K562 (cell line): ENCODE results near the gene ACACB. TPM values are rescaled to one million over a fixed set of nuclear protein-coding genes. Genes with fewer than 3 reads are reported as not detected.

Experiments used
- ARID1B ChIP-seq: fragments of 450-650 bp; IDR thresholded peaks from 2 replicates; pipeline ENCODE4 v1.6.1; 2016; ENCODE audit warnings: antibody characterized with exemption, mild to moderate bottlenecking, inconsistent platforms
- BMI1 ChIP-seq: fragments of 150-350 bp; IDR thresholded peaks from 2 replicates; pipeline ENCODE4 v1.6.1; 2014; ENCODE audit warnings: low read length
- HDAC6 ChIP-seq: IDR thresholded peaks from 2 replicates; pipeline ENCODE4 v1.6.1; 2012; ENCODE audit warnings: low read depth, mild to moderate bottlenecking, control low read depth, inconsistent platforms, low read length, moderate library complexity
- HEY1 ChIP-seq: fragments of 250-450 bp; sonication (Bioruptor Pico); IDR thresholded peaks from 2 replicates; pipeline ENCODE4 v1.5.0; 2020; ENCODE audit warnings: mild to moderate bottlenecking, moderate library complexity, borderline replicate concordance
- MCM2 ChIP-seq: fragments of 450-650 bp; IDR thresholded peaks from 2 replicates; pipeline ENCODE4 v1.6.1; 2017; ENCODE audit warnings: low read depth, mild to moderate bottlenecking
- NR2C2 ChIP-seq, 2 experiments: fragments of 200-800 bp in 1 of 2; sonication (Bioruptor generic) in 1 of 2; sonication (generic) in 1 of 2; formaldehyde crosslinking in 1 of 2; IDR thresholded peaks; 2 replicates each; pipeline versions ENCODE4 v1.6.1 to v1.8.0; 2016 to 2022; ENCODE audit warnings: mild to moderate bottlenecking in 1 of 2, missing compliant biosample characterization in 1 of 2, missing genetic modification characterization in 1 of 2, missing genetic modification reagents in 1 of 2
- REST ChIP-seq, 2 experiments: fragments of 450-650 bp; formaldehyde crosslinking in 1 of 2; IDR thresholded peaks; 2 replicates each; pipeline versions ENCODE4 v1.4.0 to v1.6.1; 2014 to 2020; ENCODE audit warnings: mild to moderate bottlenecking in 2 of 2, borderline replicate concordance in 1 of 2, low read depth in 1 of 2
- TAF9B ChIP-seq: fragments of 450-650 bp; IDR thresholded peaks from 2 replicates; pipeline ENCODE4 v1.6.1; 2018; ENCODE audit warnings: mild to moderate bottlenecking; ENCODE audit not compliant: partially characterized antibody
- ZNF347 ChIP-seq: fragments of 450-650 bp; formaldehyde crosslinking; IDR thresholded peaks from 2 replicates; pipeline ENCODE4 v1.4.0; 2020; ENCODE audit warnings: low read depth, mild to moderate bottlenecking, moderate library complexity
- ZNF644 ChIP-seq: fragments of 200-800 bp; sonication (Bioruptor generic); IDR thresholded peaks from 2 replicates; pipeline ENCODE4 v1.6.1; 2016; ENCODE audit warnings: low read depth, missing genetic modification characterization, missing compliant biosample characterization
- ZSCAN29 ChIP-seq: fragments of 450-650 bp; IDR thresholded peaks from 2 replicates; pipeline ENCODE4 v1.6.1; 2017
- polyA plus RNA-seq, 8 experiments: library from polyadenylated mRNA; depleted of rRNA in 4 of 8; stranded (reverse) in 5 of 8; unstranded in 3 of 8; fragments of >200 nt; fragmentation: Nextera tagmentation in 2 of 8; fragmentation: Illumina TruSeq in 1 of 8; extraction: Ambion mirVana in 2 of 8; extraction: Trizol in 1 of 8; gene quantifications; 2 replicates each; pipeline versions ENCODE4 v1.2.1 to v1.2.3, GENCODE V29; 2011 to 2014; ENCODE audit warnings: inconsistent platforms in 1 of 8, missing spikeins in 1 of 8
- total RNA-seq, 7 experiments: library from RNA; depleted of rRNA in 6 of 7; stranded (reverse); fragments of >200 nt in 6 of 7; fragmentation: Illumina TruSeq in 2 of 7; extraction: Trizol in 2 of 7; gene quantifications; 2 replicates each; pipeline versions ENCODE4 v1.2.1 to v1.2.3, GENCODE V29; 2011 to 2021; ENCODE audit warnings: low replicate concordance in 1 of 7
- TF ChIP-seq, protein P1 (sequence below): IDR thresholded peaks from 2 replicates; pipeline ENCODE4 v1.6.1; 2014; ENCODE audit warnings: antibody characterized with exemption

ACACB gene
- total and polyA plus RNA-seq, 9 of the 15 experiments (the other 6 are each of a cell fraction or from before 2014, with no cell fraction given) = 0.10 to 2.5 (median 0.83) TPM

DNA sequence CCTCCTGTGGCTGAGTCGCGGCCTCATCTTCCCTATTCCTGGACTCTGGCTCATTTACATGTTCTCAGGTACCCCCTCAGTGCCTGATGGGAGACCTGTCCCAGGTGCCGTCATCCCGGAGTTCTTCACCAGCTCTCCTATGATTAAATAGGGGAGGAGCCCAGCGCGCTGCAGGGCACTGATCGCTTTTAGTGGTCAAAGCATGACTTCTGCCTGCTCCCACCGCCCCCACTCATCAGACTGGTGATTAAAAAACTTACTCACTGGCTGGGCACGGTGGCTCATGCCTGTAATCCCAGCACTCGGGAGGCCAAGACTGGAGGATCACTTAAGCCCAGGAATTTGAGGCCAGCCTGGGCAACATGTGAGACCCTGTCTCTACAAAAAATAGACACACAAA lies 106.8 kb downstream of the ACACB start (continued):
- no peak for TF ChIP-seq REST (IDR thresholded peaks at IDR 0.05; ENCODE audit: borderline replicate concordance)
- TF ChIP-seq REST (CRISPR knock-in tag; IDR thresholded peaks at IDR 0.05; ENCODE audit: low read depth) = no peak
- TF ChIP-seq HDAC6 = no peak
- no peak for TF ChIP-seq ZNF644 (tag)
- TF ChIP-seq HEY1 = no peak
- TF ChIP-seq NR2C2 (CRISPR knock-in tag; IDR thresholded peaks at IDR 0.05) = no peak
- TF ChIP-seq NR2C2 (tag; IDR thresholded peaks at IDR 0.05) = no peak
- TF ChIP-seq, protein P1, sequence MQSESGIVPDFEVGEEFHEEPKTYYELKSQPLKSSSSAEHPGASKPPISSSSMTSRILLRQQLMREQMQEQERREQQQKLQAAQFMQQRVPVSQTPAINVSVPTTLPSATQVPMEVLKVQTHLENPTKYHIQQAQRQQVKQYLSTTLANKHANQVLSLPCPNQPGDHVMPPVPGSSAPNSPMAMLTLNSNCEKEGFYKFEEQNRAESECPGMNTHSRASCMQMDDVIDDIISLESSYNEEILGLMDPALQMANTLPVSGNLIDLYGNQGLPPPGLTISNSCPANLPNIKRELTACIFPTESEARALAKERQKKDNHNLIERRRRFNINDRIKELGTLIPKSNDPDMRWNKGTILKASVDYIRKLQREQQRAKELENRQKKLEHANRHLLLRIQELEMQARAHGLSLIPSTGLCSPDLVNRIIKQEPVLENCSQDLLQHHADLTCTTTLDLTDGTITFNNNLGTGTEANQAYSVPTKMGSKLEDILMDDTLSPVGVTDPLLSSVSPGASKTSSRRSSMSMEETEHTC = no peak
- TF ChIP-seq BMI1 = no peak
- no peak for TF ChIP-seq ZNF347
- TF ChIP-seq MCM2 = no peak
- no peak for TF ChIP-seq ZSCAN29
- no peak for TF ChIP-seq ARID1B
- TF ChIP-seq TAF9B = no peak
